ENCODE data around the gene AGRN. TPM values are rescaled to one million over a fixed set of nuclear protein-coding genes. Genes with fewer than 3 reads are reported as not detected.

Gene AGRN
- total and polyA plus RNA-seq, 4 experiments from 2014 or later = 1.2 to 1.4 TPM; not detected in 2

DNA sequence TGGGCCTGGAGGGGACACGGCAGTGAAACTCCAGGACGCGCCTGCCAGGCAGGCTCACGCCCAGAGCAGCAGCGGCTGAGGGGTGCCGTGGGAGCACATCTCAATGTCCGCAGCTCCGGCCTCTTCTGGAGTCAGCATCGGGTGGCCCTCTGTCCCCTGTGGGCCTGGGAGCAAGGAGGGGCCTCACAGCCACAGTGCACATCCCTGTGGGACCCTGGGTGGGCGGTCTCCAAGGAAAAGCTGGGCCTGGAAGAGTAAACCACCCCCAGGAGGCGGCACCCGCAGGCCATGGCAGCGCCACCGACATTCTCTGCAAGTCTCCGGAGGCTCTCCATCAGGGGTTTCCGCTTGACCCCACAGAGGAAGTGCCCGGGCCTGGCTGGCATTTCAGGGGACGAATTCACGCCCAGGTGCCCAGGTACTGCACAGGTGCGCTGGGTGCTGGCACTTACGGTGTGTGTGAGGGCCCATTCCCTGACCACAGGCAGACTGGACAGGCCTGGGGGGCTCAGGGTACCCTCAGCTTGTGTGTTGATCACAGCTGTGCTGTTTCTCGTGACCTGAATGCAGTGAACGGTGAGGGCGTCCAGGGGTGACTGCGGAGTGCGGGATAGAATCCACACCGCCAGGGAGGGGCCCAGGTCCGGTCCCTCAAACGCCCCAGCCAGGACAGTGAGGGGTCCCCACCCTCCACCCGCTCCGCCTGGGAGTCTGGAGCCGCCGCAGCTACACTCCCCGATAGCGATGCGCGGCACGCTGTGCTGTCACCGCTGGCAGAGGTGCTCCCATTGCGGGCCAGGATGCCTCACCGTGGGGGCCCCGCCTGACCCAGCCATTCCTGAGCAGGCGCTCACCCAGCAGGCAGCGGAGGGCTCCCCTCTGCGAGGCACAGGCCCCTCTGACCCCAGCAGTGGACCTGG lies 70.8 kb downstream of the AGRN start:
- no peaks in the 10 kb centered on the region for H3K27me3 ChIP-seq (ENCODE audit: insufficient read depth, low read length)
- H3K4me1 ChIP-seq (ENCODE audit: insufficient read depth, low read length) = no peaks in the 10 kb centered on the region
- Mint-ChIP-seq H3K27ac (no peak overlapping the region), H3K4me3 (no peak overlapping the region), H3K4me1 (no peaks in the 10 kb centered on the region), H3K36me3 (no peaks in the 10 kb centered on the region), H3K27me3 (no peaks in the 10 kb centered on the region), H3K9me3 (no peaks in the 10 kb centered on the region)
- no peak overlapping the region for H3K27ac ChIP-seq (ENCODE audit: low read depth, low read length)
- H3K9me3 ChIP-seq (ENCODE audit: control insufficient read depth in 1 of 2, low read length in 2 of 2) = no peaks in the 10 kb centered on the region
- no peaks in the 10 kb centered on the region for H3K36me3 ChIP-seq (ENCODE audit: insufficient read depth, low read length)
- POLR2A ChIA-PET (ENCODE audit: partially characterized antibody) = no interaction called here
- no peak for DNase-seq
- H3K4me3 ChIP-seq (ENCODE audit: low read length in 2 of 2) = no peak overlapping the region
- intact Hi-C loops (cut with micrococcal nuclease) = no loop called here
- CTCF ChIA-PET (ENCODE audit: partially characterized antibody) = no interaction called here

DNA sequence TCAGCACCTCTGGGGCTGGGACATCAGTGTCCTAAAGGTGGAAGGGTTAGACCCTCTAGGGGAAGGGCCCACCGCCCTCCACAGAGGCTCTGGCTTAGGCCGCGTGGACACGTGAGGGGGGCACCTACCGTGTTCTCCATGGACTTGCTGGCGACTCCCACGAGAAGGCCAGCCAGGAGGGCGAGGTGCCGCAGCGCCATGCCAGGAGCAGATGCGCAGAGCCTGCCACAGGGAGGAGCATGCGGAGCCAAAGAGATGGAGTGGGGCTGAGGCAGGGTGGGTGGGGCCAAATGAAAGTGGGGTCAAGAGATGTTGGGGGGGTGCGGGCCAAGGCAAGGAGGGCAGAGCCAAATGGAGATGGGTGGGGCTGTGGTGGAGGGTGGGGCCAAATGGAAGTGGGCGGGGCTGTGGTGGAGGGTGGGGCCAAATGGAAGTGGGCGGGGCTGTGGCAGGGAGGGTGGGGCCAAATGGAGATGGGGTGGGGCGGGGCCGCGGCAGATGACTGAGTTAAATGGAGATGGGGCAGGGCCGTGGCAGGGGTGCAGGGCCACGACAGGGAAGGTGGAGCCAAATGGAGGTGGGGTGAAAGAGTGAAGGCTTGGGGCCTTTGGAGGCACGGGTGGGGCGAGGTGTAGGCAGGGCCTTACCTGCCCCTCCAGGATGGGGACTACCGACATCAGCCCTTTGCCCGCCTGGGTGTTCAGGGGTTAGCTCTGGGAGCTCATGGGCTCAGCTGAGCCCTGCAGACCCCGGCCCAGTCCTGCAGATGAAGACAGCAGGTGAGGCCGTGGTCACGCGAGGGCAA lies 71.6 kb downstream of the AGRN start:
- H3K27me3 Mint-ChIP-seq = no peaks in the 10 kb centered on the region
- Histone ChIP-seq H3K27ac (ENCODE audit: low read depth, low read length) (no peak overlapping the region), H3K9me3 (ENCODE audit: control insufficient read depth in 1 of 2, low read length in 2 of 2) (no peaks in the 10 kb centered on the region), H3K36me3 (ENCODE audit: insufficient read depth, low read length) (no peaks in the 10 kb centered on the region), H3K4me3 (ENCODE audit: low read length in 2 of 2) (no peak overlapping the region), H3K4me1 (ENCODE audit: insufficient read depth, low read length) (no peaks in the 10 kb centered on the region), H3K27me3 (ENCODE audit: insufficient read depth, low read length) (no peaks in the 10 kb centered on the region)
- H3K27ac Mint-ChIP-seq = no peak overlapping the region
- POLR2A ChIA-PET (ENCODE audit: partially characterized antibody) = no interaction called here
- intact Hi-C loops (cut with micrococcal nuclease) = no loop called here
- no peaks in the 10 kb centered on the region for H3K9me3 Mint-ChIP-seq
- CTCF ChIA-PET (ENCODE audit: partially characterized antibody) = no interaction called here
- H3K4me3 Mint-ChIP-seq = no peak overlapping the region
- no peak for DNase-seq
- H3K4me1 Mint-ChIP-seq = no peaks in the 10 kb centered on the region
- no peaks in the 10 kb centered on the region for H3K36me3 Mint-ChIP-seq

DNA sequence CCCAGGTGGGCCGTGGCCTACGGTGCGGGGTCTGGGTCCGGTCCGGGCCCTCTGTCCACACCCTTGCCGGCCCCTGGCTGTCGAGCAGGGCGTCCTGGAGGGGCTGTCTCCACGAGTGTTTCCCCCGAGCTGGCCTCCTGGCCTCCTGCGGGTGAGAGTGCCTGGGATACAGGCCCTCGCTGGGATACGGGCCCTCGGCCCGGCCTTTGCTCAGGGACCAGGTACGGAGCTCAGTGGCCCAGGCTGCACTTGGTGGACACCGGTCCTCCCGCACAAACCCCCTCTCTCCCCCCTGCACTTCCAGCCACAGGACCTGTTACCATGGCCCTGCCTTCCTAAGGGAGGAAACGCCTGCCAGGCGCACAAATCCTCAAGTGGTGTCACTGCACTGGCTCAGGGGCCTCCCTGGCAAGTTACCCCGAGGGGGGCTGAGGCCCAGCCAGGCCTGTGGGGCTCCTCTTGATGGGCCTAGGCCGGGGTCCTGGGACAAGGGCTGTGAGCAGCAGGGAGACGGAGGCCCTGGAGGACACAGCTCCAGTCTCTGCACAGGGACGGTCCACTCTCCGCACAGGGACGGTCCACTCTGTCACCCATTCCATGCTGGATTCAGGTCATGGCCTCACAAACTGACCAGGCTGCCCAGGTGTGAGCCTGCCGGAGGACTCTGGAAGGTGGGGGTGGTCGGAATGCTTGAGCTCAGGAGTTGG lies 72.4 kb downstream of the AGRN start:
- Histone ChIP-seq H3K4me1 (ENCODE audit: insufficient read depth, low read length) (no peaks in the 10 kb centered on the region), H3K27ac (ENCODE audit: low read depth, low read length) (no peak overlapping the region), H3K9me3 (ENCODE audit: control insufficient read depth in 1 of 2, low read length in 2 of 2) (no peaks in the 10 kb centered on the region), H3K36me3 (ENCODE audit: insufficient read depth, low read length) (no peaks in the 10 kb centered on the region), H3K27me3 (ENCODE audit: insufficient read depth, low read length) (no peaks in the 10 kb centered on the region), H3K4me3 (ENCODE audit: low read length in 2 of 2) (no peak overlapping the region)
- Mint-ChIP-seq H3K36me3 (no peaks in the 10 kb centered on the region), H3K4me3 (no peak overlapping the region), H3K27me3 (no peaks in the 10 kb centered on the region), H3K4me1 (no peaks in the 10 kb centered on the region), H3K27ac (no peak overlapping the region), H3K9me3 (no peaks in the 10 kb centered on the region)
- ChIA-PET CTCF (ENCODE audit: partially characterized antibody) (interaction anchor here (1.2 kb wide), 1 partner anchor 109 kb away, joined by 3 read pairs; no protein-coding TSS in a partner anchor), POLR2A (ENCODE audit: partially characterized antibody) (no interaction called here)
- intact Hi-C loops (cut with micrococcal nuclease) = no loop called here
- no peak for DNase-seq

DNA sequence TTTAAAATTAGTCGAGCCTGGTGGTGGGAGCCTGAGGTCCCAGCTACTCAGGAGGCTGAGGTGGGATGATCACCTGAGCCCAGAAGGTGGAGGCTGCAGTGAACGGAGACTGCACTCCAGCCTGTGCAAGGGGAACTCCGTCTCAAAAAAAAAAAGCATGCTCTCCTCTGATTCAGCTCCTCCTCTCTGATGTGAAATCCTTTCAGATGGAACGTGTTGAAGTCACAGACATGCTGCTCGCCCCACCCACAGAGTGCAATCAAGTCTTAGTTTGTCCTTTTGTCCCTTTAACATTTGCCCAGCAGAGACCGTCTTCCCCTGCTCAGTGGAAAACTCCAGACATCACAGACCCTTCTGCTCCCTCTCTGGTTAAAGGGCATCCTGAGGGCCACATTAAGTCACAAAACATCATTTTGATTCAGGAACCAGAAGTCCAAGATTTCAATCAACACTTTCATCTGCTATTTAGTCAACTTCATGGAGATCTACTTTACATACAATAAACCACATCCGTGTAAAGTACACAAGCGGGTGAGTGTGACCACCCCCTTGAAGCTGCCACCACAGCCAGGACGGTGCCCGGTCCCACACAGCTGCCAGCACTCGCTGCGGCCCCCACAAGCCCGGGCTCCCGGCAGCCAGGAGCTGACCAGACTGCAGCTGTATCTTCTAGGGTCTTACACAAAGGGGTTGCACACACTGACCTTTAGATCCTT lies 73.1 kb downstream of the AGRN start:
- no peak for DNase-seq
- H3K27me3 ChIP-seq (ENCODE audit: insufficient read depth, low read length) = no peaks in the 10 kb centered on the region
- no peaks in the 10 kb centered on the region for H3K27me3 Mint-ChIP-seq
- POLR2A ChIA-PET (ENCODE audit: partially characterized antibody) = no interaction called here
- CTCF ChIA-PET (ENCODE audit: partially characterized antibody) = interaction anchor here (1.2 kb wide), 1 partner anchor 110 kb away, joined by 3 read pairs; no protein-coding TSS in a partner anchor
- no peaks in the 10 kb centered on the region for H3K36me3 ChIP-seq (ENCODE audit: insufficient read depth, low read length)
- H3K4me3 Mint-ChIP-seq = no peak overlapping the region
- no peak overlapping the region for H3K4me3 ChIP-seq (ENCODE audit: low read length in 2 of 2)
- H3K9me3 Mint-ChIP-seq = no peaks in the 10 kb centered on the region
- H3K4me1 ChIP-seq (ENCODE audit: insufficient read depth, low read length) = no peaks in the 10 kb centered on the region
- no peaks in the 10 kb centered on the region for H3K36me3 Mint-ChIP-seq
- no peaks in the 10 kb centered on the region for H3K4me1 Mint-ChIP-seq
- no peaks in the 10 kb centered on the region for H3K9me3 ChIP-seq (ENCODE audit: control insufficient read depth in 1 of 2, low read length in 2 of 2)
- intact Hi-C loops (cut with micrococcal nuclease) = no loop called here
- H3K27ac ChIP-seq (ENCODE audit: low read depth, low read length) = no peak overlapping the region
- H3K27ac Mint-ChIP-seq = no peak overlapping the region

DNA sequence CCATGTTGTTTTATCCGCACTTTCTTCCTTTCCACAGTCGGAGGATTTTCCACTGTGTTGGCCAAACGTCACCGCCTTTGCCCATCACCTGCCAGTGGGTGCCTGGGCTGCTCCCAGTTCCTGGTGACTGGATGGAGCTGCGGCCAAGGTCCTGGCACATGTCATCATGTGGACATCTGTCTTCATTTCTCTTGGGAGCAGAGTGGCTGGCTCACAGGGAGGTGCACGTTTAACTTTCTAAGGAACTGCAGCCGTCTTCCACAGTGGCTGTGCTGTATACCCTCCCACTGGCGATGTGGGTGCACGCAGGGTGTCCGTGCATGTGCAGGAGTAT lies 73.7 kb downstream of the AGRN start:
- H3K4me3 Mint-ChIP-seq = peak overlapping the region in 1 of 8 donors; percentile 12
- DNase-seq = no peak
- H3K4me1 ChIP-seq (ENCODE audit: insufficient read depth, low read length) = peaks cover 5% of the 10 kb centered on the region
- ChIA-PET CTCF (ENCODE audit: partially characterized antibody) (interaction anchor here (1.2 kb wide), 1 partner anchor 110 kb away, joined by 3 read pairs; no protein-coding TSS in a partner anchor), POLR2A (ENCODE audit: partially characterized antibody) (no interaction called here)
- no peaks in the 10 kb centered on the region for H3K27me3 Mint-ChIP-seq
- peaks cover 0 to under 1% (median 0%) of the 10 kb centered on the region in 8 donors for H3K9me3 Mint-ChIP-seq
- H3K36me3 Mint-ChIP-seq = no peaks in the 10 kb centered on the region
- H3K4me1 Mint-ChIP-seq = peaks cover 0 to 5% (median 1%) of the 10 kb centered on the region in 4 donors
- H3K27me3 ChIP-seq (ENCODE audit: insufficient read depth, low read length) = no peaks in the 10 kb centered on the region
- intact Hi-C loops (cut with micrococcal nuclease) = no loop called here
- H3K4me3 ChIP-seq (ENCODE audit: low read length in 2 of 2) = no peak overlapping the region
- H3K9me3 ChIP-seq (ENCODE audit: control insufficient read depth in 1 of 2, low read length in 2 of 2) = no peaks in the 10 kb centered on the region
- no peaks in the 10 kb centered on the region for H3K36me3 ChIP-seq (ENCODE audit: insufficient read depth, low read length)
- H3K27ac ChIP-seq (ENCODE audit: low read depth, low read length) = no peak overlapping the region
- no peak overlapping the region for H3K27ac Mint-ChIP-seq

DNA sequence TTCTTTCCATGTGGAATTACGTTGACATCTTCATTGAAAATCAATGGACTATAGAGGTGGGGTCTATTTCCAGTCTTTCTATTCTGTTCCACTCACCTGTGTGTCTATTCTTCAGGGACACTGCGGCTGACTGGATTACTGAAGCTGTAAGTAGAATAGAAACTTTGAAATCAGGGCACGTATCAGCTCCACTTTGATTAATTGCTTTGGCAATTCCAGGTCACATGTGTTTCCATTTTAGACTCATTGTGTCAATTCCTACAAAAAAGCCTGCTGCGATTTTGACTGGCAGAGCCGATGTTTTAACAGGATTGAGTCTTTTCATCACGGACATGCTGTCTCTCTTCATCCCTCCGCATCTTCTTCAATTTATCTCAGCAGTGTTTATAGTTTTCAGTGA lies 75.1 kb downstream of the AGRN start:
- H3K9me3 ChIP-seq (ENCODE audit: control insufficient read depth in 1 of 2, low read length in 2 of 2) = no peaks in the 10 kb centered on the region
- H3K9me3 Mint-ChIP-seq = peaks cover 0 to 13% (median 11%) of the 10 kb centered on the region in 8 donors
- peaks cover 19% of the 10 kb centered on the region for H3K4me1 ChIP-seq (ENCODE audit: insufficient read depth, low read length)
- peaks cover 10 to 19% (median 15%) of the 10 kb centered on the region in 4 donors for H3K4me1 Mint-ChIP-seq
- no peak overlapping the region for H3K4me3 ChIP-seq (ENCODE audit: low read length in 2 of 2)
- ChIA-PET POLR2A (ENCODE audit: partially characterized antibody) (no interaction called here), CTCF (ENCODE audit: partially characterized antibody) (no interaction called here)
- no peak for DNase-seq
- H3K27ac ChIP-seq (ENCODE audit: low read depth, low read length) = no peak overlapping the region
- H3K36me3 Mint-ChIP-seq = peaks cover 0 to 3% of the 10 kb centered on the region in 2 donors
- H3K4me3 Mint-ChIP-seq = no peak overlapping the region
- no peaks in the 10 kb centered on the region for H3K27me3 ChIP-seq (ENCODE audit: insufficient read depth, low read length)
- no peaks in the 10 kb centered on the region for H3K27me3 Mint-ChIP-seq
- no peak overlapping the region for H3K27ac Mint-ChIP-seq
- no peaks in the 10 kb centered on the region for H3K36me3 ChIP-seq (ENCODE audit: insufficient read depth, low read length)
- intact Hi-C loops (cut with micrococcal nuclease) = no loop called here
